Measurements from ENCODE around the gene TGFB2. TPM values are rescaled to one million over a fixed set of nuclear protein-coding genes. Genes with fewer than 3 reads are reported as not detected.

Gene TGFB2
- total and polyA plus RNA-seq, 8 donors, result 0.35 to 13.6 (median 2.3) TPM; not detected in 1

DNA sequence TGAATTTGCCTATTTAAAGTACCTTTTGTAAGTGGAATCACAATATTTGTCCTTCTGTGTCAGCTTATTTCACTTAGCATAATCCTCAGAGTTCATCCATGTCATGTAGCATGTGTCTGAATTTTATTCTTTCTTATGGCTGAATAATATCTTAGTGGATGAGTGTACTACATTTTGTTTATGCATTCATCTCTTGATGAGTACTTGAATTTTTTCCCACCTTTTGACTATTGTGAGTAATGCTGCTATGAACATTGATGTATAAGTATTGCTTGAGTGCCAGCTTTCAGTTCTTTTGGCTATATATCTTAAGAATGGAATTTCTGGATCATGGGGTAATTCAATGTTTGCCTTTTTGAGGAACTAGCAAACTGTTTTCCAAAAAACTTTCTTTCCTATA, 84.2 kb downstream of the TGFB2 start:
- TF ChIP-seq EP300 (IDR thresholded peaks at IDR 0.05), result no peak
- no peak for TF ChIP-seq POLR2AphosphoS5 (IDR thresholded peaks at IDR 0.05)
- TF ChIP-seq CTCF (IDR thresholded peaks at IDR 0.05), result no peak
- TF ChIP-seq POLR2A (IDR thresholded peaks at IDR 0.05), result no peak
- H3K4me1 ChIP-seq, result no peaks in the 10 kb centered on the region

GRCh38 chr1:218430346-218430745, 85.2 kb downstream of the TGFB2 start:
- Histone ChIP-seq H3K36me3 (no peaks in the 10 kb centered on the region), H3K27me3 (no peaks in the 10 kb centered on the region), H3K4me1 (no peaks in the 10 kb centered on the region), H3K9me3 (no peaks in the 10 kb centered on the region), H3K4me3 (no peak overlapping the region), H3K27ac (no peak overlapping the region)
- WGBS, 5 donors, result 94 to 100% (median 94%) methylated on average over 1 of the region's 1 CpG
- DNase-seq, result no peak
- intact Hi-C loops (cut with DNase I; ENCODE audit: low total_unique reads), result no loop called here
- TF ChIP-seq POLR2AphosphoS5 (IDR thresholded peaks at IDR 0.05) (no peak), EP300 (IDR thresholded peaks at IDR 0.05) (no peak), CTCF (IDR thresholded peaks at IDR 0.05) (no peak), POLR2A (IDR thresholded peaks at IDR 0.05) (no peak)

More for the DNA sequence above, 84.2 kb downstream of the TGFB2 start:
- no peaks in the 10 kb centered on the region for H3K9me3 ChIP-seq
- H3K27ac ChIP-seq, result no peak overlapping the region
- no peak for DNase-seq
- no peak overlapping the region for H3K4me3 ChIP-seq
- H3K36me3 ChIP-seq, result no peaks in the 10 kb centered on the region
- intact Hi-C loops (cut with DNase I; ENCODE audit: low total_unique reads), result no loop called here
- H3K27me3 ChIP-seq, result no peaks in the 10 kb centered on the region

- no peaks in the 10 kb centered on the region for H3K4me1 ChIP-seq
- no peak for TF ChIP-seq POLR2AphosphoS5 (IDR thresholded peaks at IDR 0.05)
- TF ChIP-seq CTCF (IDR thresholded peaks at IDR 0.05), result no peak
- no peak for TF ChIP-seq POLR2A (IDR thresholded peaks at IDR 0.05)
- no peak for TF ChIP-seq EP300 (IDR thresholded peaks at IDR 0.05)
- H3K4me3 ChIP-seq, result no peak overlapping the region
- no peaks in the 10 kb centered on the region for H3K36me3 ChIP-seq
- intact Hi-C loops (cut with DNase I; ENCODE audit: low total_unique reads), result no loop called here
- H3K27ac ChIP-seq, result no peak overlapping the region
- H3K9me3 ChIP-seq, result no peaks in the 10 kb centered on the region
- WGBS, 5 donors, result 51 to 84% (median 74%) methylated on average over 2 of the region's 2 CpGs
- peak in 1 of 2 donors; percentile 28 for DNase-seq
- H3K27me3 ChIP-seq, result no peaks in the 10 kb centered on the region
Measured at GRCh38 chr1:218430822-218431221, 85.7 kb downstream of the TGFB2 start.

GRCh38 chr1:218431476-218431875, 86.3 kb downstream of the TGFB2 start:
- intact Hi-C loops (cut with DNase I; ENCODE audit: low total_unique reads), result no loop called here
- Histone ChIP-seq H3K27ac (no peak overlapping the region), H3K4me1 (no peaks in the 10 kb centered on the region), H3K36me3 (no peaks in the 10 kb centered on the region), H3K9me3 (no peaks in the 10 kb centered on the region), H3K4me3 (no peak overlapping the region), H3K27me3 (no peaks in the 10 kb centered on the region)
- no peak for TF ChIP-seq CTCF (IDR thresholded peaks at IDR 0.05)
- no peak for TF ChIP-seq POLR2AphosphoS5 (IDR thresholded peaks at IDR 0.05)
- TF ChIP-seq EP300 (IDR thresholded peaks at IDR 0.05), result no peak
- no peak for TF ChIP-seq POLR2A (IDR thresholded peaks at IDR 0.05)
- 85 to 89% (median 87%) methylated on average over 1 of the region's 1 CpG for WGBS, 5 donors
- DNase-seq, result no peak

All from stomach (tissue), 9 donors.